NB4 (cell line): Measurements from ENCODE around the gene FBXL13.

Source experiments
- POLR2A ChIP-seq: IDR thresholded peaks from 2 replicates; pipeline ENCODE4 v1.6.1; 2011; ENCODE audit warnings: mild to moderate bottlenecking; ENCODE audit not compliant: insufficient read length; ENCODE audit errors: extremely low read depth
- TF ChIP-seq, protein P1 (sequence below): IDR thresholded peaks from one replicate; pipeline ENCODE4 v1.5.1; 2012; ENCODE audit warnings: low read depth, low read length
- TF ChIP-seq, protein P2 (sequence below): IDR thresholded peaks from 2 replicates; pipeline ENCODE4 v1.6.1; 2011; ENCODE audit warnings: low read depth, low read length

DNA sequence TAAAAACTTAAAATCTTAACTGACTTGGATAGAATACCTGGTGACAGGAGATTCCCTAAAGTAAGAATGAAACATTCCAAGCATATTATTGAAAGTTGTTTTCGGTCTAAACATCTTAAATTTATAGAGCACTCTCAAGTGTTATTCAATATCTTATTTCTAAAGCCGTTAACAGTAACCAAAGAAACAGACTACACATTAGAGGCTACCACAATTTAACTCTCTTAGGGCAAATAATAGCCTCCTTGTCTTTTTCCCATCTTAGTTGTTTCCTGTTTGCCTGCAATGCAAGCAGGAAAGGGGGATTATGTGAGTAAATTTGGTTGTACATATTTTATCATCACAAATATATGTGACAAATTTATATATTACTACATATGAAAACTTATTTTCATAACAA, 42.9 kb upstream of the FBXL13 start:
- TF ChIP-seq, protein P1, sequence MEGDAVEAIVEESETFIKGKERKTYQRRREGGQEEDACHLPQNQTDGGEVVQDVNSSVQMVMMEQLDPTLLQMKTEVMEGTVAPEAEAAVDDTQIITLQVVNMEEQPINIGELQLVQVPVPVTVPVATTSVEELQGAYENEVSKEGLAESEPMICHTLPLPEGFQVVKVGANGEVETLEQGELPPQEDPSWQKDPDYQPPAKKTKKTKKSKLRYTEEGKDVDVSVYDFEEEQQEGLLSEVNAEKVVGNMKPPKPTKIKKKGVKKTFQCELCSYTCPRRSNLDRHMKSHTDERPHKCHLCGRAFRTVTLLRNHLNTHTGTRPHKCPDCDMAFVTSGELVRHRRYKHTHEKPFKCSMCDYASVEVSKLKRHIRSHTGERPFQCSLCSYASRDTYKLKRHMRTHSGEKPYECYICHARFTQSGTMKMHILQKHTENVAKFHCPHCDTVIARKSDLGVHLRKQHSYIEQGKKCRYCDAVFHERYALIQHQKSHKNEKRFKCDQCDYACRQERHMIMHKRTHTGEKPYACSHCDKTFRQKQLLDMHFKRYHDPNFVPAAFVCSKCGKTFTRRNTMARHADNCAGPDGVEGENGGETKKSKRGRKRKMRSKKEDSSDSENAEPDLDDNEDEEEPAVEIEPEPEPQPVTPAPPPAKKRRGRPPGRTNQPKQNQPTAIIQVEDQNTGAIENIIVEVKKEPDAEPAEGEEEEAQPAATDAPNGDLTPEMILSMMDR = no peak
- no peak for TF ChIP-seq POLR2A
- TF ChIP-seq, protein P2, sequence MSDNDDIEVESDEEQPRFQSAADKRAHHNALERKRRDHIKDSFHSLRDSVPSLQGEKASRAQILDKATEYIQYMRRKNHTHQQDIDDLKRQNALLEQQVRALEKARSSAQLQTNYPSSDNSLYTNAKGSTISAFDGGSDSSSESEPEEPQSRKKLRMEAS = no peak
